HG03354 (cell line): ENCODE results near the gene TAP1.

Source experiments
- ATAC-seq: cut with Tn5 transposase; IDR thresholded peaks from one replicate; pipeline ENCODE4 v1.9.1; 2021; ENCODE audit warnings: mild to moderate bottlenecking; ENCODE audit not compliant: unreplicated experiment, poor library complexity, severe bottlenecking

TAP1 gene

GRCh38 chr6:32842690-32843089 lies 10.8 kb downstream of the TAP1 start:
- ATAC-seq = no peak

GRCh38 chr6:32842021-32842650 lies 11.4 kb downstream of the TAP1 start:
- ATAC-seq = no peak

- ATAC-seq = no peak
Measured at GRCh38 chr6:32840604-32841246, 12.8 kb downstream of the TAP1 start.

GRCh38 chr6:32839356-32839755 lies 14.1 kb downstream of the TAP1 start:
- ATAC-seq = no peak

- peak; percentile 87 for ATAC-seq
Measured at GRCh38 chr6:32838114-32838958, 15.2 kb downstream of the TAP1 start, which contains the start of gene TAP2. Gene TAP2 (minus strand): TSS chr6:32838739. CDS start chr6:32838233, 506 bp downstream.

GRCh38 chr6:32837651-32838113 lies 15.8 kb downstream of the TAP1 start:
- ATAC-seq = no peak

GRCh38 chr6:32836873-32837272 lies 16.6 kb downstream of the TAP1 start:
- ATAC-seq = no peak

- ATAC-seq = no peak
Measured at GRCh38 chr6:32835167-32835893, 18.2 kb downstream of the TAP1 start.

- no peak for ATAC-seq
Measured at GRCh38 chr6:32833664-32834063, 19.8 kb downstream of the TAP1 start.

- ATAC-seq = no peak
Measured at GRCh38 chr6:32832535-32832934, 21.0 kb downstream of the TAP1 start.

- ATAC-seq = no peak
Measured at GRCh38 chr6:32830936-32831335, 22.6 kb downstream of the TAP1 start.

GRCh38 chr6:32830017-32830416 lies 23.5 kb downstream of the TAP1 start:
- no peak for ATAC-seq

GRCh38 chr6:32829495-32829894 lies 24.0 kb downstream of the TAP1 start:
- ATAC-seq = no peak

GRCh38 chr6:32827025-32827424 lies 26.5 kb downstream of the TAP1 start:
- ATAC-seq = no peak

- ATAC-seq = no peak
Measured at GRCh38 chr6:32825966-32826365, 27.5 kb downstream of the TAP1 start.

- no peak for ATAC-seq
Measured at GRCh38 chr6:32819729-32820128, 33.8 kb downstream of the TAP1 start.

GRCh38 chr6:32818867-32819266 lies 34.6 kb downstream of the TAP1 start:
- no peak for ATAC-seq

GRCh38 chr6:32816746-32817204 lies 36.7 kb downstream of the TAP1 start, which contains the start of gene HLA-DOB:
Gene HLA-DOB (minus strand): TSS chr6:32817002. CDS start chr6:32816951, 51 bp downstream.
- ATAC-seq = no peak

GRCh38 chr6:32815996-32816395 lies 37.5 kb downstream of the TAP1 start:
- peak; percentile 64 for ATAC-seq

- no peak for ATAC-seq
Measured at GRCh38 chr6:32815115-32815514, 38.4 kb downstream of the TAP1 start.
